HG03139 (cell line): ENCODE results near the gene MCF2L2.
"Not testable (repeated sequence)": the region's sequence is repeated elsewhere in the genome, so short reads cannot be mapped to it uniquely, and the experiment has no call there.

Experiments
- ATAC-seq: cut with Tn5 transposase; IDR thresholded peaks from one replicate; pipeline ENCODE4 v1.9.1; 2021; ENCODE audit not compliant: unreplicated experiment

MCF2L2 gene, protein sequence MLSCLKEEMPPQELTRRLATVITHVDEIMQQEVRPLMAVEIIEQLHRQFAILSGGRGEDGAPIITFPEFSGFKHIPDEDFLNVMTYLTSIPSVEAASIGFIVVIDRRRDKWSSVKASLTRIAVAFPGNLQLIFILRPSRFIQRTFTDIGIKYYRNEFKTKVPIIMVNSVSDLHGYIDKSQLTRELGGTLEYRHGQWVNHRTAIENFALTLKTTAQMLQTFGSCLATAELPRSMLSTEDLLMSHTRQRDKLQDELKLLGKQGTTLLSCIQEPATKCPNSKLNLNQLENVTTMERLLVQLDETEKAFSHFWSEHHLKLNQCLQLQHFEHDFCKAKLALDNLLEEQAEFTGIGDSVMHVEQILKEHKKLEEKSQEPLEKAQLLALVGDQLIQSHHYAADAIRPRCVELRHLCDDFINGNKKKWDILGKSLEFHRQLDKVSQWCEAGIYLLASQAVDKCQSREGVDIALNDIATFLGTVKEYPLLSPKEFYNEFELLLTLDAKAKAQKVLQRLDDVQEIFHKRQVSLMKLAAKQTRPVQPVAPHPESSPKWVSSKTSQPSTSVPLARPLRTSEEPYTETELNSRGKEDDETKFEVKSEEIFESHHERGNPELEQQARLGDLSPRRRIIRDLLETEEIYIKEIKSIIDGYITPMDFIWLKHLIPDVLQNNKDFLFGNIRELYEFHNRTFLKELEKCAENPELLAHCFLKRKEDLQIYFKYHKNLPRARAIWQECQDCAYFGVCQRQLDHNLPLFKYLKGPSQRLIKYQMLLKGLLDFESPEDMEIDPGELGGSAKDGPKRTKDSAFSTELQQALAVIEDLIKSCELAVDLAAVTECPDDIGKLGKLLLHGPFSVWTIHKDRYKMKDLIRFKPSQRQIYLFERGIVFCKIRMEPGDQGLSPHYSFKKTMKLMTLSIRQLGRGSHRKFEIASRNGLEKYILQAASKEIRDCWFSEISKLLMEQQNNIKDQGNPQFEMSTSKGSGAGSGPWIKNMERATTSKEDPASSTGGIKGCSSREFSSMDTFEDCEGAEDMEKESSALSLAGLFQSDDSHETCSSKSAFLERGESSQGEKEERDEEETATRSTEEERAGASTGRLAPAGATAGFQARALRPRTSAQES

GRCh38 chr3:183428447-183429211, at the start of gene MCF2L2:
MCF2L2 (minus strand) TSS chr3:183428619; CDS start chr3:183427977, 642 bp downstream.
- peak; percentile 70 for ATAC-seq

GRCh38 chr3:183477801-183478456, 49.5 kb upstream of the MCF2L2 start:
- no peak for ATAC-seq

GRCh38 chr3:183475764-183476162, 47.3 kb upstream of the MCF2L2 start:
- ATAC-seq = not testable (repeated sequence)

- no peak for ATAC-seq
Measured at GRCh38 chr3:183475016-183475763, 46.8 kb upstream of the MCF2L2 start.

DNA sequence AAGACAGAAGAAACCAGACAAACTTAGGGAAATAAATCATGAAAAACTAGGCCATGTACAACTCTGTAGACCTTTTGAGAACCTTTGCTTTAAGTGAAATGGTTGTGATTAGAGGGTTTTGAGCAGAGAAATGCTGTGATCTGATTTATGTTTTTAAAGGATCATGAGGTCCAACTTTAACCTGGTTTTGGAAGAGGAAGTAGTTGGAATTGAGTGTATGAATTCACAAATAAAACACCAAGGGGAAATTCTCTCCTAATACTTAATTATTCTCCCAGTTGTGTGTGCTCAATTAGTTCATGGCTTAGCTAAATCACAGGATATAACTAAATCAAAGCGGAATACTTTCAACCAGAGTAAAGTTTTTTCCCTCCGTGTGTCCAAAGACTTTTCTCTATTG, 45.5 kb upstream of the MCF2L2 start:
- ATAC-seq = no peak

- no peak for ATAC-seq
Measured at GRCh38 chr3:183472155-183472554, 43.7 kb upstream of the MCF2L2 start.

DNA sequence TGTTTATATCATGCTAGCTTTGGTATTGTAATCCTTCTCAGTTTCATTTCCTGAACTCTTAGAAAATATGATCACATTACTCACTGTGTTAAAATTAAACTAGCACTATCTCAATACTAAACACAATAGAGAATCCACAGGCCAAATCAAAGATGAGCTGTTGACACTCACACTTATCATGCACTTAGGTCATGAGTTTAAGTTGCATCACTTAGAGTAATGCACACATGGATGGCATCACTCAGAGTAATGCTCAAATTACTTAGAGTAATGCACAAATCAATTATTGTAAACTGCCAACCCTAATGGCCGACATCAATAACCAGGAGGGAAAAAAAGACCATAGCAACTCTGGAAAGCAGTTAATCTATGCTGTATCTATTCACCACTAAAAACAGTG, 40.0 kb upstream of the MCF2L2 start:
- no peak for ATAC-seq

DNA sequence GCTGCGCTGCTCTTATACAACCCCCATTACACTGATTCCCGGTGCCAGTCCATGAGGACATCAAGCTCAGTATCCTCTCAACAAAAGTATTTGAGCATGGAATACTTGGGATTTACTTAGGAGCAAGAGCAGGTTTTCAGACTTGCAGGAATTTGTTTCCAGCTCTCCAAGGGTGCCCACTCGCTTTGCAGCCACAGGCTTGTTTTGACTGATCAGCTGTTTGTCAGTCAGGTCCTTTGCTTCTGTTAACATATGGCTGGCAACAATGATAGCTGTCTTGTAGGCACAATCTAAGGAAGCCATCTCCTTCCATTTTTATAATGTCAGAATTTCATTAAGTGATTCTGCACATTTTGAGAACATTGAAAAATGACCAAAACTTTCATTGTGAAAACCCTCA, 38.2 kb upstream of the MCF2L2 start:
- no peak for ATAC-seq

DNA sequence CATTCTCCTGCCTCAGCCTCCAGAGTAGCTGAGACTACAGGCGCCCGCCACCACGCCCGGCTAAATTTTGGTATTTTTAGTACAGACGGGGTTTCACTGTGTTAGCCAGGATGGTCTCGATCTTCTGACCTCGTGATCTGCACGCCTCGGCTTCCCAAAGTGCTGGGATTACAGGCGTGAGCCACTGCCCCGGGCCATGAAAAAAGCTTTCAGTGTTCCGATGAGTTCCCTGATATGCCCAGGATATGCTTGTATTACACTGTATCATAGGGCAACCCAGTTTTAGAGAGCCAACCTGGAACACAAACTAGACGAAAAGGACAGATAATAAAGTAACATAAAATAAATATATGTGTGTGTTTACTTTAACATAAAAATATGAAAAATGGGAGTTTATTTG, 37.3 kb upstream of the MCF2L2 start:
- ATAC-seq = not testable (repeated sequence)

GRCh38 chr3:183464480-183464879, 36.1 kb upstream of the MCF2L2 start:
- ATAC-seq = no peak

DNA sequence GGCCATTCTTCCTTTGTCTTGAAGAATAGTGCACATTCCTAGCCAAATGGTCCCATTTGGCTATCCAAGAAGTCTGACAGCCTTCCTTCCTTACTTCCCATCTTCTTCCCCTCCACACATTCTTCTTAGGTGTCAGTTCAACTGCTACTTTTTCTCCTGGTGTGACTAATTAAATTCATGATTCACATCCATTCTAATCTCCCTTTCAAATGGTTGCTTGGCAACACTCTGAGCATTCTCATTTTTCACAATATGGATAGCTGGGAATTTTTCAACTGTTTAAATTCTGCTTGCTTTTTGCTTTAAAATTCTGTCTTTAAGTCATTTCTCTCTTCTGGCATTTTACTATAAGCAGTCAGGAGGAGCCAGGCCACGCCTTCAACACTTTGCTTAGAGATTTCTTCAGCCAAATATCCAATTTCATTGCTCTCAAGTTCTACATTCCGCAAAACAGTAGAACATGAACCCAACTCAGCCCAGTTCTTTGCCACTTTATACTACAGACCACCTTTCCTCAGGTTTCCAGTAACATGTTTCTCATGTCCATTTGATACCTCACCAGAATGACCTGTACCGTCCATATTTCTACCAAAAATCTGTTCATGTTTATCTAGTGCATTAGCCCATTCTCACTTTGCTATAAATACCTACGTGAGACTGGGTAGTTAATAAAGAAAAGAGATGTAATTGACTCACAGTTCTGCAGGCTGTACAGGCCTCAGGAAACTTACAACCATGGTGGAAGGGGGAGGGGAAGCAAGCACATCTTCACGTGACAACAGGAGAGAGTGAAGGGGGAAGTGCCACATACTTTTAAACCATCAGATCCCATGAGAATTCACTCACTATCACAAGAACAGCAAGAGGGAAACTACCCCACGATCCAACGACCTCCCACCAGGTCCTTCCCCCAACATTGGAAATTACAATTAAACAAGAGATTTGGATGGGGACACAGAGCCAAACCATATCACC, 31.9 kb upstream of the MCF2L2 start:
- no peak for ATAC-seq

DNA sequence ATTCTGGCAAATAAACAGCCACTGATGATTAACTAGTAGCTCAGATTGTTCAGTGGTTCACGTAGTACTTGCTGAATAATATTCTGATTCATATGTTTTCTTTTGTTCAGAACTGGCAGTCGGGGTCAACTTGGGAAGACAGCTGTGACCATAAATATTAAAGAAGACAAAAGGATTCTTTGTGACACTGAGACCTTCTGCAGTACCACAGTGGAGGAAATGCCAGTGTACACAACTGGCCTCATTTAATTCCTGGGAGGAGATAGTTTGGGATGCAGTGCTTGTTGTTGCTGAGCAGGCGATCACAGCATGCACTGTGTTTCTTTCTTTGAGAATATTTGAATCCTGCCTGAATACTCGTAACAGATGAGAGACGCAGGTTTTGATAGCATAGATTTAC, 26.7 kb upstream of the MCF2L2 start:
- no peak for ATAC-seq

DNA sequence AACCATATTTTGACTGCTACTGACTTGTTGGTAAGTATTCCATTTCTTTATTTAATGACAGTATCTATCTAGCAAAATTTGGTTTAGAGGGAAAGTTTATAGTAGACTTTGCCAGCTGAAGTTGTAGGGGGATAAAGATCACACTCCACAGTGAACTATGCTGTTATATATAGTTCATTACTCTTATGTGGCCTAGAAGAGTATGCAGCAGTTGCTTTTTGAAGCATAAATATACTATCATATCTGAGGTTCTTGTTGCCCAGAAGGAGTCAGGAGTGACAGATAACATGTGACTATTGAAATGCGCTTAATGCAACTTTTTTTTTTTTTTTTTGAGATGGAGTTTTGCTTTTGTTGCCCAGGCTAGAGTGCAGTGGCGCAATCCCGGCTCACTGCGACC, 25.6 kb upstream of the MCF2L2 start:
- no peak for ATAC-seq

- ATAC-seq = no peak
Measured at GRCh38 chr3:183449791-183450190, 21.4 kb upstream of the MCF2L2 start.

- no peak for ATAC-seq
Measured at GRCh38 chr3:183449391-183449790, 21.0 kb upstream of the MCF2L2 start.

DNA sequence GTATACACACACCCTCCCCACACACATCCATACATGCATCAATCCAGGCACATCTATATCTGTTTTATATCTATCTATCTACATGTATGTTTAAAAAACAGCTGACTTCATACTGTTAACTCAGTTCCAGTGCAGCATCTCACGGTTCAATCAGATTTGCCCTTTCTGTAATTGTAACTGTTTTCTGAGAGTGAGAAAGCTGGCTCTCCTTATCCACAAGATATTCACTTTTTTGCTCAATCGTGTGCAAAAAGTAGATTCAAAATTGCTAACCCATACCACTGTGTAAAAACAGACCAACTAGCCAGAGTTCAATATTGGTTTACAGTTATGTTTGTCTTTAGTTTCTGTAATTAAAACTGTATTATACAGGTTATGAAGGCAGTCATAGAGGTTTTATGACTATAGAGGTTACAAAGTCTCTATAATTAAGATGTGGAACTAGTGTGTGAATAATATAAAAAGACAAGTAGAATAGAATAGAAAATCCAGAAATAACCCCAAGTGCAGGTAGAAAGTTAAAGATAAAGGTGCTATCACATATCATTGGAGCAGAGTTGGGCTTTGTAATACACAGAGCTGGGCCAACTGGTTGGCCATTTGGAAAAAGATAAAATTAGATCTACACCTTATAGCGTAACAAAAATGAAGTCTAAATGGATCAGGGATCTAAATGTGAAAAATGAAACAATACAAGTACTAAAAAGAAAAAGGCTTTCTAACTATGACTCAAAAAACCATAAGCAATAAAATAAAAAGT, 20.1 kb upstream of the MCF2L2 start:
- no peak for ATAC-seq

DNA sequence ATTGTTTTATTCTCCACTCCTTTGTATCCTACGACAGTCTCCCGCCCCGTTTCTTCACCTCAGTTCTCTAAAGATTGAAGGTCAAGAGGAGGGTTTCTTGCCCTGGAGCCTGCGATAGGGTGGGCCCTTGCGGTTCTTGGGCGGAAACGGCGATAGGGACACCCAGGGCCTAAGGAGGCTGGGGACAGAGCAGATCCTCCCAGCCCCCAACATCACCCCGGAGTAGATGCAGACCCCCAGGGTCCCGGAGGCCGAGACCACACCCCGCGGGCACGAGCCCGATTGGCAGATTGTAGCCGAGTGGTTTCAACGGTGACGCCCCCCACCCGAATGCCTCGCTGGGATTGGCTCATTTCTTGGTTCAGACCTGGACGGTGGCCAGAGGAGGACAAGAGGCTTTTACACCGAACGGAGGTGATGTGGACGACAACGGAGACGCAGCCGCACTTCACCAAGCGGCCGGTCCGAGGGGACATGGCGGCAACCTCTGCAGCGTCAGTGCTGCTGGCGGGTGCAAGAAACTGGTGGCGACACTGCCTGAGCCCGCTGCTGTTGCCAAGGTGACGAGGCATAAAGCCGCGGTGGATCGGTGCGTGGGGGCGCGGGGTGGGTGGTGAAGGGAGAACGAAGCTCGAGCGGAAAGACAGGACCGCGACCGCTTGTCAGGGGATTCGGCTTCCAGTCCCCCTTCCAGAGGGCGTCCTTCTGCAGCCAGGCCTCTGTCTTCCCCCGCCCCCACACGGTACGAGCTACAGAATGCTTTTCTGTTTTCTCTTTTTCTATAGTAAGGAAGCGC, 19.0 kb upstream of the MCF2L2 start:
- no peak for ATAC-seq
